H1 (cell line): ENCODE results near the gene ADGRV1.

ENCODE experiments used
- CHD2 ChIP-seq: IDR thresholded peaks from 2 replicates; pipeline ENCODE4 v1.6.1; 2012; ENCODE audit warnings: low read length, improper control_type of control experiment
- EGR1 ChIP-seq: IDR thresholded peaks from 2 replicates; pipeline ENCODE4 v1.6.1; 2011; ENCODE audit warnings: low read depth, low read length, borderline replicate concordance
- EP300 ChIP-seq, 2 experiments: IDR thresholded peaks; 1 replicate in 1 of 2; 2 replicates in 1 of 2; pipeline ENCODE4 v1.6.1; 2011 to 2012; ENCODE audit warnings: low read depth in 2 of 2, low read length in 2 of 2, mild to moderate bottlenecking in 2 of 2, borderline replicate concordance in 1 of 2, inconsistent platforms in 1 of 2, moderate library complexity in 1 of 2
- JUND ChIP-seq: IDR thresholded peaks from 2 replicates; pipeline ENCODE4 v1.6.1; 2011; ENCODE audit warnings: mild to moderate bottlenecking, improper control_type of control experiment, low read length
- KDM4A ChIP-seq: IDR thresholded peaks from one replicate; pipeline ENCODE4 v1.7.1; 2012; ENCODE audit warnings: low read depth, mild to moderate bottlenecking, moderate library complexity, low read length, inconsistent platforms; ENCODE audit not compliant: severe bottlenecking
- POLR2A ChIP-seq, 2 experiments: IDR thresholded peaks; 1 replicate in 1 of 2; 2 replicates in 1 of 2; pipeline ENCODE4 v1.6.1; 2011; ENCODE audit warnings: low read depth in 2 of 2, low read length in 2 of 2, mild to moderate bottlenecking in 2 of 2; ENCODE audit errors: control extremely low read depth in 1 of 2
- POLR2AphosphoS5 ChIP-seq: IDR thresholded peaks from 2 replicates; pipeline ENCODE4 v1.6.1; 2011; ENCODE audit warnings: low read depth, low read length
- RFX5 ChIP-seq: IDR thresholded peaks from 2 replicates; pipeline ENCODE4 v1.6.1; 2011; ENCODE audit warnings: low read depth, low read length, improper control_type of control experiment, borderline replicate concordance
- SP1 ChIP-seq: IDR thresholded peaks from 2 replicates; pipeline ENCODE4 v1.6.1; 2011; ENCODE audit warnings: low read depth, low read length
- SRF ChIP-seq: IDR thresholded peaks from 2 replicates; pipeline ENCODE4 v1.6.1; 2011; ENCODE audit warnings: mild to moderate bottlenecking, low read depth, low read length, moderate library complexity
- TAF1 ChIP-seq: IDR thresholded peaks from 2 replicates; pipeline ENCODE4 v1.6.1; 2011; ENCODE audit warnings: mild to moderate bottlenecking, low read depth, low read length
- TBP ChIP-seq: IDR thresholded peaks from 2 replicates; pipeline ENCODE4 v1.6.1; 2011; ENCODE audit warnings: low read depth, low read length, improper control_type of control experiment
- ZNF274 ChIP-seq: IDR thresholded peaks from 2 replicates; pipeline ENCODE4 v1.7.0; 2012; ENCODE audit warnings: low read length, borderline replicate concordance; ENCODE audit errors: extremely low read depth
- TF ChIP-seq, protein P1 (sequence below), 3 experiments: IDR thresholded peaks; 1 replicate in 2 of 3; 2 replicates in 1 of 3; pipeline versions ENCODE4 v1.5.1 to v1.6.1; 2011; ENCODE audit warnings: low read length in 3 of 3, mild to moderate bottlenecking in 3 of 3, inconsistent platforms in 2 of 3, low read depth in 1 of 3, moderate library complexity in 1 of 3; ENCODE audit not compliant: insufficient read depth in 1 of 3; ENCODE audit errors: control extremely low read depth in 1 of 3

DNA sequence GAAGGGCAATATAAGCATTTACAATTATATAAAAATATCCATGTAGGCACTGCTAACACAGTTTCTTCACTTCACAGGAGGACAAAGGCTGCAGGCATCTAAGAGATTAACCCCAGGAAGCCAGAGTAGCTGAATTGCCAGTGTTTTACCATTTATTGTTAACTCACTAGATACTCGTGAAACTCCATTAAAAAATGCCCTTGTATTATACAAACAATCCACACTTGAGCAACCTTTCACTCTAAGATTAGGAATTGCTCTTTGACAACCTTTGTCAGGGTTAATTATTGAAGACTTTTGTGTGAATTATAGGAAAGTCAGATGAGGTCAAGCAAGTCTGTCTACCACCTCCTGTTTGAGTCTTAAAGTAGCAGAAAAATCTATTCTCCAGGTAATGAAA is 317.8 kb downstream of the ADGRV1 start:
- TF ChIP-seq POLR2AphosphoS5, result no peak
- no peak for TF ChIP-seq EGR1
- TF ChIP-seq CHD2, result no peak
- TF ChIP-seq KDM4A, result no peak
- TF ChIP-seq, protein P1, sequence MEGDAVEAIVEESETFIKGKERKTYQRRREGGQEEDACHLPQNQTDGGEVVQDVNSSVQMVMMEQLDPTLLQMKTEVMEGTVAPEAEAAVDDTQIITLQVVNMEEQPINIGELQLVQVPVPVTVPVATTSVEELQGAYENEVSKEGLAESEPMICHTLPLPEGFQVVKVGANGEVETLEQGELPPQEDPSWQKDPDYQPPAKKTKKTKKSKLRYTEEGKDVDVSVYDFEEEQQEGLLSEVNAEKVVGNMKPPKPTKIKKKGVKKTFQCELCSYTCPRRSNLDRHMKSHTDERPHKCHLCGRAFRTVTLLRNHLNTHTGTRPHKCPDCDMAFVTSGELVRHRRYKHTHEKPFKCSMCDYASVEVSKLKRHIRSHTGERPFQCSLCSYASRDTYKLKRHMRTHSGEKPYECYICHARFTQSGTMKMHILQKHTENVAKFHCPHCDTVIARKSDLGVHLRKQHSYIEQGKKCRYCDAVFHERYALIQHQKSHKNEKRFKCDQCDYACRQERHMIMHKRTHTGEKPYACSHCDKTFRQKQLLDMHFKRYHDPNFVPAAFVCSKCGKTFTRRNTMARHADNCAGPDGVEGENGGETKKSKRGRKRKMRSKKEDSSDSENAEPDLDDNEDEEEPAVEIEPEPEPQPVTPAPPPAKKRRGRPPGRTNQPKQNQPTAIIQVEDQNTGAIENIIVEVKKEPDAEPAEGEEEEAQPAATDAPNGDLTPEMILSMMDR (IDR thresholded peaks at IDR 0.05; ENCODE audit: control extremely low read depth in 1 of 3, insufficient read depth in 1 of 3, low read depth in 1 of 3, low read length in 3 of 3), result no peak
- no peak for TF ChIP-seq TBP
- no peak for TF ChIP-seq SP1
- TF ChIP-seq TAF1, result no peak
- TF ChIP-seq EP300 (IDR thresholded peaks at IDR 0.05; ENCODE audit: borderline replicate concordance in 1 of 2, low read depth in 2 of 2, low read length in 2 of 2), result no peak
- no peak for TF ChIP-seq ZNF274
- no peak for TF ChIP-seq RFX5
- TF ChIP-seq POLR2A (IDR thresholded peaks at IDR 0.05; ENCODE audit: control extremely low read depth in 1 of 2, low read depth in 2 of 2, low read length in 2 of 2), result no peak
- TF ChIP-seq JUND, result no peak
- no peak for TF ChIP-seq SRF
